ENCODE measurements around the gene C1orf52. TPM values are rescaled to one million over a fixed set of nuclear protein-coding genes. Genes with fewer than 3 reads are reported as not detected.

C1orf52 gene
- total and polyA plus RNA-seq, 2 of the 13 experiments (the other 11 are each of a cell fraction or from before 2014, with no cell fraction given), result 19.4 to 27.4 TPM

DNA sequence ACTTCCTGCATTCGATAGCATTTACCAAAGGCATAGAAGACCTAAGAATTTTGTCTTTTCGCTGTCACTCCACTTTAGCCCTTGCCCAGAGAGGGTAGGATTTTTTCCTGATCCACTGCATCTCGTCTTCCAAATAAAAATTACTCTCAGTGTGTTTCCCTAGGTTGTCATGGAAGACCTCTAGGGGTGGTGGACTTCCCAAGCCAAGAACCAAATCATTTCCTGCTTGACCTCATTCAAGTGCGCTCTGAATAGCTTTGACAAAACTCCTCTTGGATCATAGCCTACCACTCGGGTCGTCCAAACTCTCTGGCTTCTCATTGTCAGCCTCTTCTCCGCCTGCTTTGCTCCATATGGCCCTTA is 431 bp upstream of the C1orf52 start:
- Histone ChIP-seq H3K79me2 (ENCODE audit: insufficient read depth, low read length) (peaks cover 16% of the 10 kb centered on the region), H4K20me1 (ENCODE audit: insufficient read depth, low read length) (peaks cover 6% of the 10 kb centered on the region; the same call in 1 of the 2 replicates), H3K36me3 (replicated peaks in 1 of 2; ENCODE audit: control insufficient read depth in 1 of 2, insufficient read depth in 2 of 2, low read length in 2 of 2) (peaks cover 0 to 11% of the 10 kb centered on the region in 2 experiments; a peak in 3 of 5 replicates), H3K27me3 (ENCODE audit: control insufficient read depth in 1 of 2, insufficient read depth in 2 of 2, low read length in 2 of 2) (no peaks in the 10 kb centered on the region; a peak in 1 of 5 replicates), H3K9me3 (ENCODE audit: low read length) (no peaks in the 10 kb centered on the region), H3K27ac (ENCODE audit: extremely low read length, insufficient read depth, low read length) (no peak overlapping the region), H3K4me3 (replicated peaks in 1 of 3; ENCODE audit: insufficient read depth in 1 of 3, low read depth in 2 of 3, low read length in 3 of 3) (peak overlapping the region; percentile 11 to 100 (median 99); a peak in 4 of 6 replicates), H3K9ac (ENCODE audit: insufficient read depth, low read depth, low read length) (peak overlapping the region; percentile 17; the same call in 1 of the 2 replicates), H2AFZ (ENCODE audit: low read length) (peak overlapping the region; percentile 89), H3K4me2 (ENCODE audit: low read depth, low read length) (peak overlapping the region; percentile 73), H3K4me1 (ENCODE audit: insufficient read depth, low read length) (peaks cover 37% of the 10 kb centered on the region)
- FAIRE-seq (no peak), DNase-seq (ENCODE audit: low spot score) (no peak), ATAC-seq (no peak)
- 60% methylated on average over 7 of the region's 7 CpGs for WGBS (ENCODE audit: low lambda C conversion rate)
- no TSS peak for BruUV-seq (replicated peaks)
- TF ChIP-seq SRSF4 (IDR thresholded peaks at IDR 0.05; ENCODE audit: low read depth, low read length, poor library complexity, severe bottlenecking), result no peak
- TF ChIP-seq TAF1 (CRISPR knock-in tag; IDR thresholded peaks at IDR 0.05), result no peak
- 0 out of 2 replicates have a peak, but pooled peaks have one; percentile 9 for TF ChIP-seq TP53 (CRISPR knock-in tag; conservative IDR thresholded peaks at IDR 0.05)
- TF ChIP-seq ZNF607 (CRISPR knock-in tag; IDR thresholded peaks at IDR 0.05; ENCODE audit: borderline replicate concordance), result 0 out of 2 replicates have a peak, but pooled peaks have one; percentile 5
- no peak for TF ChIP-seq FOSL1 (CRISPR knock-in tag; IDR thresholded peaks at IDR 0.05; ENCODE audit: borderline replicate concordance)
- TF ChIP-seq NFIC (IDR thresholded peaks at IDR 0.05; ENCODE audit: low read length), result no peak
- TF ChIP-seq ZBTB42 (CRISPR knock-in tag; IDR thresholded peaks at IDR 0.05), result no peak
- TF ChIP-seq, protein P1, sequence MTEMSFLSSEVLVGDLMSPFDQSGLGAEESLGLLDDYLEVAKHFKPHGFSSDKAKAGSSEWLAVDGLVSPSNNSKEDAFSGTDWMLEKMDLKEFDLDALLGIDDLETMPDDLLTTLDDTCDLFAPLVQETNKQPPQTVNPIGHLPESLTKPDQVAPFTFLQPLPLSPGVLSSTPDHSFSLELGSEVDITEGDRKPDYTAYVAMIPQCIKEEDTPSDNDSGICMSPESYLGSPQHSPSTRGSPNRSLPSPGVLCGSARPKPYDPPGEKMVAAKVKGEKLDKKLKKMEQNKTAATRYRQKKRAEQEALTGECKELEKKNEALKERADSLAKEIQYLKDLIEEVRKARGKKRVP (CRISPR knock-in tag; IDR thresholded peaks at IDR 0.05), result no peak
- TF ChIP-seq, protein P2, sequence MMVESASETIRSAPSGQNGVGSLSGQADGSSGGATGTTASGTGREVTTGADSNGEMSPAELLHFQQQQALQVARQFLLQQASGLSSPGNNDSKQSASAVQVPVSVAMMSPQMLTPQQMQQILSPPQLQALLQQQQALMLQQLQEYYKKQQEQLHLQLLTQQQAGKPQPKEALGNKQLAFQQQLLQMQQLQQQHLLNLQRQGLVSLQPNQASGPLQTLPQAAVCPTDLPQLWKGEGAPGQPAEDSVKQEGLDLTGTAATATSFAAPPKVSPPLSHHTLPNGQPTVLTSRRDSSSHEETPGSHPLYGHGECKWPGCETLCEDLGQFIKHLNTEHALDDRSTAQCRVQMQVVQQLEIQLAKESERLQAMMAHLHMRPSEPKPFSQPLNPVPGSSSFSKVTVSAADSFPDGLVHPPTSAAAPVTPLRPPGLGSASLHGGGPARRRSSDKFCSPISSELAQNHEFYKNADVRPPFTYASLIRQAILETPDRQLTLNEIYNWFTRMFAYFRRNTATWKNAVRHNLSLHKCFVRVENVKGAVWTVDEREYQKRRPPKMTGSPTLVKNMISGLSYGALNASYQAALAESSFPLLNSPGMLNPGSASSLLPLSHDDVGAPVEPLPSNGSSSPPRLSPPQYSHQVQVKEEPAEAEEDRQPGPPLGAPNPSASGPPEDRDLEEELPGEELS (CRISPR knock-in tag; IDR thresholded peaks at IDR 0.05), result no peak
- no peak for TF ChIP-seq ATF7 (IDR thresholded peaks at IDR 0.05)
- no peak for TF ChIP-seq ATF7 (CRISPR knock-in tag; IDR thresholded peaks at IDR 0.05)
- no peak for TF ChIP-seq ZNF331 (CRISPR knock-in tag; IDR thresholded peaks at IDR 0.05)
- 0 out of 2 replicates have a peak, but pooled peaks have one; percentile 4 for TF ChIP-seq ARNT2 (CRISPR knock-in tag; IDR thresholded peaks at IDR 0.05; ENCODE audit: low read depth)
- 0 out of 2 replicates have a peak, but pooled peaks have one; percentile 39 for TF ChIP-seq TBP (CRISPR knock-in tag; IDR thresholded peaks at IDR 0.05)
- TF ChIP-seq ZKSCAN5 (CRISPR knock-in tag; IDR thresholded peaks at IDR 0.05), result no peak
- no peak for TF ChIP-seq ZNF570 (CRISPR knock-in tag; IDR thresholded peaks at IDR 0.05; ENCODE audit: borderline replicate concordance)
- ChIA-PET POLR2A (interaction anchor here (0.6 to 3.7 kb wide), 6 partner anchors 17 to 448 kb away, joined by 3 to 37 read pairs (median 5); partner anchors contain the start of genes BCL10 and ZNHIT6), CTCF (ENCODE audit: low intra/inter-chr PET ratio, low total read pairs) (interaction anchor here (1.0 to 2.6 kb wide), 2 partner anchors 151 to 315 kb away, joined by 4 to 24 read pairs; no protein-coding TSS in a partner anchor)
- in situ Hi-C loops (cut with HindIII; ENCODE audit: extremely low pct_ligation_motif_present, low pct_unique_long_range_greater_than_20kb), result loop anchor here (5.0 kb wide), 1 partner anchor 318 kb away; no protein-coding TSS in a partner anchor
- intact Hi-C loops (cut with micrococcal nuclease; ENCODE audit: unreplicated experiment), result loop anchor here (1.0 to 2.0 kb wide), 3 partner anchors 59 to 315 kb away; partner anchors contain the start of gene SYDE2

Data from HepG2 (cell line).